Motor neuron (in vitro differentiated cells): ENCODE measurements around the gene IL19. TPM values are rescaled to one million over a fixed set of nuclear protein-coding genes. Genes with fewer than 3 reads are reported as not detected.

ENCODE experiments used
- ATAC-seq, 8 experiments: fragments of 200-7000 bp; cut with Tn5 transposase; replicated peaks in 6 of 8; 2 replicates each; pipeline ENCODE4 v1.8.0; 2021; ENCODE audit warnings: mild to moderate bottlenecking in 8 of 8, moderate library complexity in 8 of 8
- H3K27ac ChIP-seq, 2 donors: fragments of 250-450 bp; sonication (Bioruptor Pico); 2 replicates each; pipeline ENCODE4 v1.9.0; 2021; ENCODE audit warnings: antibody characterized with exemption in 2 of 2, mild to moderate bottlenecking in 2 of 2, moderate library complexity in 1 of 2
- H3K4me1 ChIP-seq, 2 donors: fragments of 250-450 bp; sonication (Bioruptor Pico); replicated peaks in 1 of 2; 2 replicates each; pipeline ENCODE4 v1.6.1; 2021; ENCODE audit warnings: antibody characterized with exemption in 2 of 2, mild to moderate bottlenecking in 2 of 2, moderate library complexity in 1 of 2
- H3K4me3 ChIP-seq, 5 donors: fragments of 250-450 bp; sonication (Bioruptor Pico); 2 replicates each; pipeline ENCODE4 v1.9.0; 2021; ENCODE audit warnings: antibody characterized with exemption in 5 of 5, mild to moderate bottlenecking in 5 of 5, moderate library complexity in 4 of 5
- WGBS, 10 experiments: fragments of 450-650 bp; shearing (Covaris generic); methylation state at CpG; one replicate each; pipeline ENCODE4 v1.0.0; 2022; 5-methylcytosine and 5-hydroxymethylcytosine counted together
- in situ Hi-C, 9 experiments: fragments of 400-800 bp; cut with MboI; loops; one replicate each; pipeline ENCODE4 v1.15.0; 2021; ENCODE audit warnings: low sequenced_read_pairs in 9 of 9, low pct_unique_long_range_greater_than_20kb in 2 of 9; ENCODE audit not compliant: unreplicated experiment in 9 of 9
- total RNA-seq, 8 experiments: library from RNA; unstranded; fragments of 300-600 nt; gene quantifications; 2 replicates each; pipeline versions ENCODE4 v1.2.3 to v1.2.4, GENCODE V29; 2022

The IL19 gene
- total RNA-seq, 8 experiments from 2014 or later: 0.27 to 2.5 (median 0.81) TPM; not detected in 3

DNA sequence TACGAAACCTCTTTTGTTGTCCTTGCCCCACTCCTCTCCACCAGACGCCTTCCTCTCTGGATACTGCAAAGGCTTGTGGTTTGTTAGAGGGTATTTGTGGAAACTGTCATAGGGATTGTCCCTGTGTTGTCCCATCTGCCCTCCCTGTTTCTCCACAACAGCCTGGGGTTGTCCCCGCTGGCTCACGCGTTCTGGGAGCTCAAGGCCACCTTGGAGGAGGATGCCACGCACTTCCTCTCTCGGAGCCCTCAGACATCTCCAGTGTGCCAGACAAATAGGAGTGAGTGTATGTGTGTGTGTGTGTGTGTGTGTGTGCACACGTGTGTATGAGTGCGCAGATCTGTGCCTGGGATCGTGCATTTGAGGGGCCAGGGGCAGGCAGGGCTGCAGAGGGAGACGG lies 37.6 kb upstream of the IL19 start:
- 91 to 100% (median 95%) methylated on average over 1 to 4 of the region's 11 CpGs; no CpG with 5 or more reads in 7 of the 10 experiments for WGBS, 10 experiments
- Histone ChIP-seq H3K4me3 (no peak overlapping the region), H3K4me1 (peaks cover under 1% of the 10 kb centered on the region in 2 donors), H3K27ac (no peak overlapping the region)
- no peak for ATAC-seq
- in situ Hi-C loops: loop anchor here in 2 of 9 experiments (25.0 kb wide), 1 partner anchor 179 kb away; the partner anchor contains the start of gene FCMR (in 2 of the 2)

DNA sequence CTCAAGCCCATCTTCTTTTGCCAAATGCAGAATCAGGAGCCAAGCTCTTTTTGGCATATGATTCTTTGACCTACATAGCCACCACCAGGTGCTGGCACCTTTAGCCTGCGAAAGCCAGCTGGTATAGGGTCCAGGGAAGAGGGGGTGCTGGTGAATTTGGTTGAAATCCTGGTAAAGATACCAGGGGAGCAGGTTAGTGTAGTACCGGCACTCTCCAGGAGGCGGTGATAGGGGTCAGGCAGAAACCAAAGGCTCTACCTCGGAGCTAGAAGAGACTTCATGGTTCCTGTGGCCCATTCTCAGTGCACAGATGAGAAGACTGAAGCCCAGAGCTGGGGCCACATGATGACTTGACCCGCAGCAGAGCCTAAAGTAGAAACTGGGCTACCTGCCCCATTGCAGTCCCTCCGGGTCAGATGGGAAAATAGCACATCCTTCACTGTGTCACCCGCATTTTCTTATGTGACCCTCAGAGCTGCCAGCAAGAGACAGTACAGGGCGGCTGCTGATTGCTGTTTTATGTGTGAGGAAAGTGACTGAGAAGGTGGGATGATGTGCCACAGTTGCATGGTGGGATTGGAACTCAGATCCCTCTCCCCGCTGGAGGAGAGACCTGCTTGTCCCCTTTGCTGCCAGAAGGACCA lies 36.0 kb upstream of the IL19 start:
- 20 to 100% (median 83%) methylated on average over 1 to 9 of the region's 9 CpGs; no CpG with 5 or more reads in 3 of the 10 experiments for WGBS, 10 experiments
- Histone ChIP-seq H3K4me3 (no peak overlapping the region), H3K27ac (no peak overlapping the region), H3K4me1 (no peaks in the 10 kb centered on the region)
- in situ Hi-C loops: loop anchor here in 2 of 9 experiments (25.0 kb wide), 1 partner anchor 178 kb away; the partner anchor contains the start of gene FCMR (in 2 of the 2)
- ATAC-seq: peak in 6 of 8 experiments; percentile 14 to 51 (median 26)

DNA sequence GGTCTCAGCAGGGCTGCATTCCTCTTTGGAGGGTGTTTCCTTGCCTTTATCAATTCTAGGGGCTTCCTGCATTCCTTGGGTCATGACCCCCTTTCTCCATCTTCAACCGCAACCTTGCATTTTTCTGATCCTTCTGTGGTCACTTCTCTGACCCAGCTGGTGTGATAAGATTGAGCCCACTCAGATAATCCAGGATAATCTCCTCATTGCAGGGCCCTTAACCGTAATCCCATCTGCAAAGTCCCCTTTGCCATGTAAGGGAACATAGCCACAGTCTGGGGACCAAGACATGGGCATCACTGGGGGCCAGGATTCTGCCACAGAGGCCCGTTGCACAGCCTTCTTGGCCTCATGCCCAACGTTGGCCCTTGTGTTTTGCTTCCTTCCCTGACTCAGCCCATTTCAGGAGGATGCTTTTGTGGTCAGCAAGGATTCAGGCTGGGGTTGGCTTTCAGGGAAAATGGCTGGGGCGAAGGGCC lies 35.0 kb upstream of the IL19 start:
- in situ Hi-C loops: loop anchor here in 2 of 9 experiments (25.0 kb wide), 1 partner anchor 177 kb away; the partner anchor contains the start of gene FCMR (in 2 of the 2)
- WGBS, 10 experiments: 20 to 100% (median 90%) methylated on average over 1 to 4 of the region's 5 CpGs; no CpG with 5 or more reads in 1 of the 10 experiments
- Histone ChIP-seq H3K4me3 (no peak overlapping the region), H3K4me1 (no peaks in the 10 kb centered on the region), H3K27ac (no peak overlapping the region)
- ATAC-seq: no peak

DNA sequence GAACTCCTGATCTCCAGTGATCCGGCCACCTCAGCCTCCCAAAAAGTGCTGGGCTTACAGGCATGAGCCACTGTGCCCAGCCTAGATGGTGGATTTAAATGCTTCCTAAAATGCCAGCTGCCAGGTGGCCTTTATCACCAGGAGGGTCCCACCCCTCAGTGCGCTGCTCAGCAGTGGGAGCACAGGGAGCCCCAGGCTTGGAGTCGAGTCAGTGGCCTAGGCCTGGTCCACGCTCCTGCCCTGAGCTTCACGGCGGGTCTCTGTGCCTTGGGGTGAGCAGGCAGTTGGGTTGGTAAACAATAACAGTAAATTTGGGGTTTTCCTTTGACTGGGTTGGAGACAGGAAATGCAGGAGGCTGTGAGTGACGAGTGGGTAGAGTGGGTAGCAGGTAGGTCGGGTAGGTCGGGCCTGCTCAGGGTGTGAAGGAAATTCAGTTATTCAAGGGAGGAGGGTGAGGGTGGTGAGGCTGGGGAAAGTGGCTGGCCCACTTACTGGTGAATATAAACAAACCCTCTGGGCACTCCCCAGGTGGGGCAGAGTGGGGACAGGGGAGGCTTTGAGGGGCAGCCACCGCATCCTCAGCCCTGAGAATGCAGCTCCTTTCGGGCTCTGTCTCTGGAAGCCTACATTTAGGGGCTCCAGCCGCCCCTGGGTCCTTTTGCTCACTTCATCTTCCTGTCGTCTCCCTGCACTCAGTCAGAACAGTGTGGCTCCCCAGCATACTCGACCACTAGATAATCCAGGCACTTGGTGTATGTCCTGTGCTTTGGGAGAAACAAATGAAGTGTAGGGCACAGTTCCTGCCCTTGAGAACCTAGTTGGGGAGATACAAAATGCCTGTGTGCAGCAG lies 33.5 kb upstream of the IL19 start:
- Histone ChIP-seq H3K27ac (no peak overlapping the region), H3K4me3 (no peak overlapping the region), H3K4me1 (no peaks in the 10 kb centered on the region)
- ATAC-seq: peak in 1 of 8 experiments; percentile 9
- in situ Hi-C loops: loop anchor here in 2 of 9 experiments (25.0 kb wide), 1 partner anchor 175 kb away; the partner anchor contains the start of gene FCMR (in 2 of the 2)
- 83 to 100% (median 88%) methylated on average over 1 to 14 of the region's 14 CpGs; no CpG with 5 or more reads in 4 of the 10 experiments for WGBS, 10 experiments

DNA sequence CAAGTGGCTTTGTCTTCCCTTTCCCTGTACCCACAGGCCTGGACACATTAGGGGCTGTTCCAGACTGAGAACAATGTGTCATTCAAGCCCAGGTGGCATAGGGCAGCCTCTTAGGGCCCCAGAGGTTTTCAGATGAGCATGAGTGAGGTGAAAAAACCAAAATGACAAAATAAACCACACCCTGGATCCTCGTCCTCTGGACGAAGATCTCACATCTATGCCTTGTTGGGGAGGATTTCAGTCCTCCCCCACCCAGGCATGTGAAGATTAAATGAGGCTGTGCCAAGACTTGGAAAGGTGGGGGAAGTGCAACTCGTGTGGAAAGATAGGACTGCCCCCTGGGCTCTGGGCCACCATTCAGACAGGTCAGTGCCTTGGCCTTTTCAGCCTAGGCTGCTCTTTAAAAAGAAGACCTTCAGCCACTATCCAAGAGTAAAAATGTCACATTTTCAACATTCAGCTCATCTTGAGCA lies 32.8 kb upstream of the IL19 start:
- 40 to 90% (median 63%) methylated on average over 1 to 3 of the region's 3 CpGs; no CpG with 5 or more reads in 4 of the 10 experiments for WGBS, 10 experiments
- no peak overlapping the region for H3K4me3 ChIP-seq
- in situ Hi-C loops: loop anchor here in 2 of 9 experiments (25.0 kb wide), 1 partner anchor 175 kb away; the partner anchor contains the start of gene FCMR (in 2 of the 2)
- peak in 1 of 8 experiments; percentile 4 for ATAC-seq
- H3K27ac ChIP-seq: no peak overlapping the region
- H3K4me1 ChIP-seq: no peaks in the 10 kb centered on the region

DNA sequence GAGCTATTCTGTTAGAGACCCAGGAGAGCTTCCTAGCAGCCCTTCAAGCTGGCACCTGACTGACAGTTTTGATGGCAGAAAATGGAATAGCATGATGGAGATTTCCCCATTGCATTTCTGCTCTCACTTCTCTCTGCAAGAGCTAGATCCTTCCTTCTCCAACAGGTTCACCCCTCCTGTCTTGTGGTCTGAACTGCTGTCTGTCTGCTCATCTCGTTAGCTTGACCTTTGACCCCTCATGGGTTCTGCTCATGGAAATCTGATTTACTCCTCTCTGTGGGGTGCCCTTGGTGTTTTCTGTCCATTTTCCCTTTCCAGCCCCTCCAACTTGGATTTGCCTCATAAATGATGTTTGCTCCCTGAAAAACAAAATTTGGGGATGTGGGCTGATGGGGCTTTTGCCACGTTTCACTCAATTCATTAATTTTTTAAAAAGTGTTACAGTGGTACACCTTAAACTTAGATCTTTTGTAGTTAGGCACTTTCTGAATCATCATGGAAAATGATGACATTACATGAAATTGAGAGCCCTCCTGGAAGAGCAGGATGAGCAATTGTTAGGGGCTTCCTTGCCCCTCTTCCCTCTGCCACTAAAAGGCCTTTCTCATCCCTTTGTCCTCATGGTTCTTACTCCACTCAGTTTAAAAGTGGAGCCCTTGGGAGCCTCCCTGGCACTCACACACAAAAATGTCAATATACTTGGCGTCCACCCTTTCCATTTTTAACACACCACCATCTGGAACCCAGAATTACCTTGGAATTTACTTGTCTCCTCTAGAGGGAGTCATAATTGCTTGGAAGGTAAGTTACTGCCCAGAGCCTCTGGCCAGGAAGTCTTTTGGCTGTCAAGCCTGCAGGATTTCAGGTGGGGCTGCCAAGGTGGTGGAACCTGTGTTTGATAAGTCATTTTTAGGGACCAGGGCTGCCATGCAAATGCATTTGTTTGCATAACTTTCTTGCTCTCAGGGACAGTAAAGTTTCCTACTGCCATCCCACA lies 31.9 kb upstream of the IL19 start:
- 28 to 100% (median 80%) methylated on average over 1 to 3 of the region's 3 CpGs; no CpG with 5 or more reads in 1 of the 10 experiments for WGBS, 10 experiments
- Histone ChIP-seq H3K27ac (no peak overlapping the region), H3K4me1 (no peaks in the 10 kb centered on the region), H3K4me3 (no peak overlapping the region)
- in situ Hi-C loops: loop anchor here in 2 of 9 experiments (25.0 kb wide), 1 partner anchor 174 kb away; the partner anchor contains the start of gene FCMR (in 2 of the 2)
- peak in 3 of 8 experiments; percentile 48 to 69 (median 54) for ATAC-seq

DNA sequence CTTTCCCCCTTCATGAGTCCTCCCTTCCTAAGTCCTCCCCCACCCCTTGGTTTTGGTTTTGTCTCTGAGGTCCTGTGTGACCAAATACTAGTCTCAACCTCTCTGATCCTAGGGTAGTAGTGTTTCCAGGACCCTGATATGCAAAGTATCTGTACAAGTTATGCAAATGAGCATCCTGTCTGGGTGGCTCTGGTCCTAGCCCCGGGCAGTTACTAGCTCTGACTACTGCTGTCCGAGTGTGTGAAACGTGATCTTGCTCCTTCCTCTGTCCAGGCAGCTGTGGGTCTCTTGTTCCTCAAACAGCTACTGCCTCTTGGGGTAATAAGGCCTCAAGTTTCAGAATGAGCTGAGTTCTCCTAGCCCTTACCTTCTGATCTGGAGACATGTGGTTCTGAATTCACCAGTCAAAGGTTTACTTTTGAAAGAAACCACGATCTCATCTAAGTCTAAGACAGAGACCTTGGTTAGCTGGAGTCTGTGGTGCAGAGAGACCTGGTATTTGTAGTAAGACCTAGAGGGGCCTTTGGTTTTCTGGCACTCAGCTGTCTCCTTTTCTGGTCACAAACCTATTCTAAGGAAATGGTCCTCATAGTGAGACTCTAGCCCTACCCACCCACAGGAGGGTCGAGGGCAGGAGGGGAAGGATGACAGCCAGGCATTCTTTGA lies 31.0 kb upstream of the IL19 start:
- in situ Hi-C loops: loop anchor here in 2 of 9 experiments (25.0 kb wide), 1 partner anchor 173 kb away; the partner anchor contains the start of gene FCMR (in 2 of the 2)
- Histone ChIP-seq H3K4me1 (no peaks in the 10 kb centered on the region), H3K27ac (no peak overlapping the region), H3K4me3 (no peak overlapping the region)
- WGBS, 10 experiments: 0 to 89% (median 45%) methylated on average over 2 to 5 of the region's 5 CpGs; no CpG with 5 or more reads in 3 of the 10 experiments
- peak in 3 of 8 experiments; percentile 86 to 90 (median 88) for ATAC-seq

DNA sequence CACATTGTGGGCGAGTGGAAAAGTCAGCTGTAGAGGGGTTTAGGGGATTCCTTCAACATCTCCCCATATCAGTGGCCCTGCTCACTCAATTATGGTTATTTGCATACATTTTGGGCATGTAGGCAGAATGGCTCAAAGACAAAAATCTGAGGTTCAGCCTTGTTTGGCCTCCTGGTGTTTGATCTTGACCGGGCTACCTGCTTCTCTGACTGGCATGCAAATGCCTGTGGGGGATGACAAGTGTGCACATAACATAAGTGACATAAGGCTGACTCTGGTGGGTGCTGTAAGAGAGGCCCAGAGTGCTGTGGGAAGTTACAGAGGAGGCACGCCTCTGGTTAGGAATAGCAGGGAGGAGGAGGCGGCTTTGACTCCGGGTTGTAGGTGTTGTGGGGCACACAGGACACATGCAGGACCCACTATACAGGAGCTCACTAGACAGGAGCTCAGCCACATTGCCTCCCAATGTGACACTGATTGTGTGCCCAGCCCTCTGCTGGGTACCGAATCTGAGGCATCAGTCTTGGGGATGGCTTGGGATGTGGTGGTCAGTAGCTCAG lies 29.4 kb upstream of the IL19 start:
- in situ Hi-C loops: loop anchor here in 2 of 9 experiments (25.0 kb wide), 1 partner anchor 171 kb away; the partner anchor contains the start of gene FCMR (in 2 of the 2)
- Histone ChIP-seq H3K27ac (no peak overlapping the region), H3K4me3 (no peak overlapping the region), H3K4me1 (no peaks in the 10 kb centered on the region)
- ATAC-seq: no peak
- 70 to 96% (median 82%) methylated on average over 1 to 6 of the region's 6 CpGs; no CpG with 5 or more reads in 2 of the 10 experiments for WGBS, 10 experiments

DNA sequence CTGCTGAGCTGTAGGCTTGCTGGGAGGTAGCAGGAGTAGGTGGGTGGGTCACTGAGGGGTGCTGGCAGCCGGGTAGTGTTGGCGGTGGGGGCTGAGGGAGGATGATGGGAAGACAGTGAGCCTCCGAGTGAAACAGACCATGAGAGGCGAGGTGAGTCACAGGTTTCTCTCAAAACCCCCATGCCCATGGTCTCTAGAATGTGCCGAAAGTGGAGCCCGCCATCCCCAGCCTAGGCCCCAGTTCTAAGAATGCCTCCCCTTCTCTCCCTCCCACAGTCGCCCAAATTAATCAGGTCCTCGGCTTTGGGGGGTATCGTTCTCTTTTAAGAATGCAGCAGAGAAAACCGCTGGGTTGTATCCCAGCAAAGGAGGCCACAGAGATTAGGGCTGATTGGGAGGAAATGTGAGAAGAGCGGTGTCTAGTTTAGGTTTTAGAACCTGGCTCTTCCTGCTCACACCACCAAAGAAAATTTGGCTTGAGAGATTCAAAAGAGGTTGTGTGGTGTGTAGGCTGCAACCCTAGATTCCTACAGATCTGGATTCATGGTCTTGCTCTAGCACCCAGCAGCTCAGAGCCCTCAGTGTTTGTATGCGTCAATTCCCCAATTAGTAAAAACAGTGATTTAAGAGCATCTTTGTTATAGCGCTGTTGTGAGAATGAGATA lies 27.7 kb upstream of the IL19 start:
- 72 to 100% (median 84%) methylated on average over 1 to 9 of the region's 13 CpGs; no CpG with 5 or more reads in 1 of the 10 experiments for WGBS, 10 experiments
- H3K4me1 ChIP-seq: no peaks in the 10 kb centered on the region
- no peak overlapping the region for H3K27ac ChIP-seq
- ATAC-seq: no peak
- no peak overlapping the region for H3K4me3 ChIP-seq
- in situ Hi-C loops: loop anchor here in 2 of 9 experiments (25.0 kb wide), 1 partner anchor 169 kb away; the partner anchor contains the start of gene FCMR (in 2 of the 2)

DNA sequence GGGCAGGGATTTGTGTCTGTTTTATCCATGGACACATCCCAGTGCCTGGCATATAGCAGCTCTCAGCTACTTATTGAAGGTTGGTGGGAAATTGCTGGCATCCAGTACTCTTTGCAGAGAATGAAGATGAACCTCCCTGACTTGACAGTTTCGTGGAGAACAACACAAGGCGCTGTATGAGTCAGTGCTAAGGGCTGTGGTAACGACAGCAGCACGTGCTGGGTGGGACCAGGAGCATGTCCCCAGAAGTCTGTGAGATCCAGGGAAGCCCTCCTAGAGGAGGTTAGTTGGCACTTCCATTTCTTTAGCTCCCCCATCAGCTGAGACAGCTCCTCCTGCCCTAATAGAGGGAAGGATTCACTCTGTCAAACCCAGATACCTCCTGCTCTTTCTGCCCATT lies 25.9 kb upstream of the IL19 start:
- in situ Hi-C loops: loop anchor here in 2 of 9 experiments (25.0 kb wide), 1 partner anchor 168 kb away; the partner anchor contains the start of gene FCMR (in 2 of the 2)
- ATAC-seq: peak in 3 of 8 experiments; percentile 15 to 83 (median 76)
- WGBS, 10 experiments: 16 to 100% (median 66%) methylated on average over 1 to 4 of the region's 4 CpGs; no CpG with 5 or more reads in 3 of the 10 experiments
- H3K27ac ChIP-seq: no peak overlapping the region
- no peaks in the 10 kb centered on the region for H3K4me1 ChIP-seq
- no peak overlapping the region for H3K4me3 ChIP-seq
